ENCODE data around the gene ZBTB40. TPM values are rescaled to one million over a fixed set of nuclear protein-coding genes. Genes with fewer than 3 reads are reported as not detected.

Gene ZBTB40
- total and polyA plus RNA-seq, 9 of the 15 experiments (the other 6 are each of a cell fraction or from before 2014, with no cell fraction given), result 2.6 to 26.0 (median 18.8) TPM

DNA sequence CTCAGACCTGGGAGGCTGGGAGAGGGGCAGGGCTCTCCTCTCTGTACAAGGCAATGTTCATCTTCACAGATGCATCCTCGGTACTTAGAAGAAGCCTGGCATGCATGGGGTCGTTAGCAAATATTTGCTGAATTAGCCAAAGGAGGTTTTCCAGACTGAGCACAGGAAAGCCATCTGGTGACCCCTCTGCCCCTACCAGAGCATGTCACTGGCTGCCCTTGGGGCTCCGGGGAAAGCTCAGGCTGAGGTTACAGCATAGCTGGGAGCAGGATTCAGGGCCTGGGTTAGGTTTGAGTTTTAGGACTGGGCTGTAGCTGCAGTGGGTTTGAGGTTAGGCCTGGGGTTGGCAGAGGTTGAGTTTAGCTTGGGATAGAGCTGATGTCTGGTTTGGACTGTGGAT is 43.4 kb upstream of the ZBTB40 start (continued):
- TF ChIP-seq, protein P1, sequence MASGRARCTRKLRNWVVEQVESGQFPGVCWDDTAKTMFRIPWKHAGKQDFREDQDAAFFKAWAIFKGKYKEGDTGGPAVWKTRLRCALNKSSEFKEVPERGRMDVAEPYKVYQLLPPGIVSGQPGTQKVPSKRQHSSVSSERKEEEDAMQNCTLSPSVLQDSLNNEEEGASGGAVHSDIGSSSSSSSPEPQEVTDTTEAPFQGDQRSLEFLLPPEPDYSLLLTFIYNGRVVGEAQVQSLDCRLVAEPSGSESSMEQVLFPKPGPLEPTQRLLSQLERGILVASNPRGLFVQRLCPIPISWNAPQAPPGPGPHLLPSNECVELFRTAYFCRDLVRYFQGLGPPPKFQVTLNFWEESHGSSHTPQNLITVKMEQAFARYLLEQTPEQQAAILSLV (tag; IDR thresholded peaks at IDR 0.05), result no peak
- no peak for TF ChIP-seq SIN3B (IDR thresholded peaks at IDR 0.05; ENCODE audit: low read depth)
- no peak for TF ChIP-seq ZC3H4 (CRISPR knock-in tag; IDR thresholded peaks at IDR 0.05; ENCODE audit: borderline replicate concordance)
- no peak for TF ChIP-seq MEIS2 (IDR thresholded peaks at IDR 0.05; ENCODE audit: partially characterized antibody)
- TF ChIP-seq, protein P2, sequence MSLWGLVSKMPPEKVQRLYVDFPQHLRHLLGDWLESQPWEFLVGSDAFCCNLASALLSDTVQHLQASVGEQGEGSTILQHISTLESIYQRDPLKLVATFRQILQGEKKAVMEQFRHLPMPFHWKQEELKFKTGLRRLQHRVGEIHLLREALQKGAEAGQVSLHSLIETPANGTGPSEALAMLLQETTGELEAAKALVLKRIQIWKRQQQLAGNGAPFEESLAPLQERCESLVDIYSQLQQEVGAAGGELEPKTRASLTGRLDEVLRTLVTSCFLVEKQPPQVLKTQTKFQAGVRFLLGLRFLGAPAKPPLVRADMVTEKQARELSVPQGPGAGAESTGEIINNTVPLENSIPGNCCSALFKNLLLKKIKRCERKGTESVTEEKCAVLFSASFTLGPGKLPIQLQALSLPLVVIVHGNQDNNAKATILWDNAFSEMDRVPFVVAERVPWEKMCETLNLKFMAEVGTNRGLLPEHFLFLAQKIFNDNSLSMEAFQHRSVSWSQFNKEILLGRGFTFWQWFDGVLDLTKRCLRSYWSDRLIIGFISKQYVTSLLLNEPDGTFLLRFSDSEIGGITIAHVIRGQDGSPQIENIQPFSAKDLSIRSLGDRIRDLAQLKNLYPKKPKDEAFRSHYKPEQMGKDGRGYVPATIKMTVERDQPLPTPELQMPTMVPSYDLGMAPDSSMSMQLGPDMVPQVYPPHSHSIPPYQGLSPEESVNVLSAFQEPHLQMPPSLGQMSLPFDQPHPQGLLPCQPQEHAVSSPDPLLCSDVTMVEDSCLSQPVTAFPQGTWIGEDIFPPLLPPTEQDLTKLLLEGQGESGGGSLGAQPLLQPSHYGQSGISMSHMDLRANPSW (CRISPR knock-in tag; IDR thresholded peaks at IDR 0.05), result no peak
- TF ChIP-seq SNIP1 (IDR thresholded peaks at IDR 0.05; ENCODE audit: low read depth), result no peak
- no peak for TF ChIP-seq ZNF197 (CRISPR knock-in tag; IDR thresholded peaks at IDR 0.05; ENCODE audit: low read depth)

DNA sequence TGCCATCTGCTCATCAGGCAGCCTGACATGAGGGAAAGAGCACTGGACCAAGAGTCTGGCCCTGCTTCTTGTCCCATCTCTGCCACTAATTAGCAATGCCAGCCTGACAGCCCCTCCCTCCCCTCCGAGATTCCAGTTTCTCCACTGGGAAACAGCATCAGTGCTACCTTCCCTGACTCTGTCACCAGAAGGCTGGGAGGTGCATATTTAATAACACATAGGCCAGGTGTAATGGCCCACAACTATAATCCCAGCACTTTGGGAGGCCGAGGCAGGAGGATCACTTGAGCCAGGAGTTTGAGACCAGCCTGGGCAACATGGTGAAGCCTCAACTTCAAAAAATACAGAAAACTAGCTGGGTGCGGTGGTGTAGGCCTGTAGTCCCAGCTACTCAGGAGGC is 41.2 kb upstream of the ZBTB40 start:
- Histone ChIP-seq H4K20me1 (replicated peaks; ENCODE audit: control insufficient read depth, insufficient read depth, low read length) (peaks cover 5% of the 10 kb centered on the region; the same call in 1 of the 2 replicates), H3K4me1 (replicated peaks in 1 of 2; ENCODE audit: control insufficient read depth in 2 of 2, insufficient read depth in 2 of 2, low read length in 2 of 2) (no peaks in the 10 kb centered on the region; a peak in 1 of 5 replicates), H3K79me2 (ENCODE audit: control insufficient read depth, insufficient read depth, low read length) (no peaks in the 10 kb centered on the region), H3K27ac (ENCODE audit: extremely low read depth, low read depth, low read length) (no peak overlapping the region), H3K9ac (ENCODE audit: insufficient read depth in 1 of 2, low read depth in 2 of 2, low read length in 2 of 2) (no peak overlapping the region), H3K36me3 (ENCODE audit: control insufficient read depth, insufficient read depth, low read length) (no peaks in the 10 kb centered on the region), H3K9me1 (ENCODE audit: control insufficient read depth, insufficient read depth, low read length) (no peaks in the 10 kb centered on the region), H3K4me2 (ENCODE audit: insufficient read depth, low read length) (no peak overlapping the region), H3K4me3 (no peak overlapping the region), H3K27me3 (ENCODE audit: control insufficient read depth in 2 of 2, insufficient read depth in 2 of 2, low read length in 2 of 2) (peaks cover 35 to 64% of the 10 kb centered on the region in 2 experiments), H3K9me3 (replicated peaks; ENCODE audit: control insufficient read depth, insufficient read depth, low read depth, low read length) (no peaks in the 10 kb centered on the region; the same call in 1 of the 2 replicates), H2AFZ (ENCODE audit: low read depth, low read length) (no peak overlapping the region)
- FAIRE-seq, result no peak
- no peak for DNase-seq (ENCODE audit: extremely low read depth in 1 of 4, low spot score in 3 of 4)
- POLR2A ChIA-PET, result interaction anchor here (0.7 to 1.2 kb wide), 2 partner anchors 264 to 292 kb away, joined by 3 to 4 read pairs; no protein-coding TSS in a partner anchor
- CTCF ChIA-PET (ENCODE audit: low intra/inter-chr PET ratio), result no interaction called here
- WGBS (ENCODE audit: insufficient coverage, low coverage, missing lambda C conversion rate), result 0% methylated on average over 3 of the region's 3 CpGs
- intact Hi-C loops (cut with micrococcal nuclease), result loop anchor here (10.0 kb wide), 1 partner anchor 196 kb away; no protein-coding TSS in a partner anchor
- ATAC-seq, result no peak
- in situ Hi-C loops (cut with MboI), result no loop called here
- no TSS peak for BruUV-seq (replicated peaks)
- TF ChIP-seq TGIF2 (CRISPR knock-in tag; IDR thresholded peaks at IDR 0.05) (no peak), HIVEP1 (CRISPR knock-in tag; IDR thresholded peaks at IDR 0.05) (no peak), MTA3 (IDR thresholded peaks at IDR 0.05; ENCODE audit: borderline replicate concordance) (no peak), TBP (optimal IDR thresholded peaks at IDR 0.05; ENCODE audit: low read depth, low read length) (no peak), ADNP (tag; IDR thresholded peaks at IDR 0.05) (no peak)
- TF ChIP-seq, protein P3, sequence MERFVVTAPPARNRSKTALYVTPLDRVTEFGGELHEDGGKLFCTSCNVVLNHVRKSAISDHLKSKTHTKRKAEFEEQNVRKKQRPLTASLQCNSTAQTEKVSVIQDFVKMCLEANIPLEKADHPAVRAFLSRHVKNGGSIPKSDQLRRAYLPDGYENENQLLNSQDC (CRISPR knock-in tag; IDR thresholded peaks at IDR 0.05), result no peak
- TF ChIP-seq, protein P4, sequence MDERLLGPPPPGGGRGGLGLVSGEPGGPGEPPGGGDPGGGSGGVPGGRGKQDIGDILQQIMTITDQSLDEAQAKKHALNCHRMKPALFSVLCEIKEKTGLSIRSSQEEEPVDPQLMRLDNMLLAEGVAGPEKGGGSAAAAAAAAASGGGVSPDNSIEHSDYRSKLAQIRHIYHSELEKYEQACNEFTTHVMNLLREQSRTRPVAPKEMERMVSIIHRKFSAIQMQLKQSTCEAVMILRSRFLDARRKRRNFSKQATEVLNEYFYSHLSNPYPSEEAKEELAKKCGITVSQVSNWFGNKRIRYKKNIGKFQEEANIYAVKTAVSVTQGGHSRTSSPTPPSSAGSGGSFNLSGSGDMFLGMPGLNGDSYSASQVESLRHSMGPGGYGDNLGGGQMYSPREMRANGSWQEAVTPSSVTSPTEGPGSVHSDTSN (CRISPR knock-in tag; IDR thresholded peaks at IDR 0.05; ENCODE audit: low read depth), result no peak
- TF ChIP-seq, protein P4 (tag; conservative IDR thresholded peaks at IDR 0.05; ENCODE audit: low read depth), result no peak

Measured in K562 (cell line).